Keratinocyte (primary cell): ENCODE measurements around the gene HOPX.

Experiments used
- EZH2 ChIP-seq: IDR thresholded peaks from one replicate; pipeline ENCODE4 v1.6.1; 2012; ENCODE audit warnings: inconsistent platforms, mild to moderate bottlenecking, low read length, moderate library complexity
- TF ChIP-seq, protein P1 (sequence below), 3 experiments: IDR thresholded peaks in 1 of 3; conservative IDR thresholded peaks in 1 of 3; optimal IDR thresholded peaks in 1 of 3; 2 replicates in 2 of 3; 3 replicates in 1 of 3; pipeline versions ENCODE3 to v1.5.1; 2011; ENCODE audit warnings: low read length in 3 of 3, mild to moderate bottlenecking in 3 of 3, moderate library complexity in 2 of 3, control low read depth in 1 of 3, inconsistent platforms in 1 of 3; ENCODE audit not compliant: insufficient read depth in 2 of 3; ENCODE audit errors: extremely low read depth in 1 of 3

DNA sequence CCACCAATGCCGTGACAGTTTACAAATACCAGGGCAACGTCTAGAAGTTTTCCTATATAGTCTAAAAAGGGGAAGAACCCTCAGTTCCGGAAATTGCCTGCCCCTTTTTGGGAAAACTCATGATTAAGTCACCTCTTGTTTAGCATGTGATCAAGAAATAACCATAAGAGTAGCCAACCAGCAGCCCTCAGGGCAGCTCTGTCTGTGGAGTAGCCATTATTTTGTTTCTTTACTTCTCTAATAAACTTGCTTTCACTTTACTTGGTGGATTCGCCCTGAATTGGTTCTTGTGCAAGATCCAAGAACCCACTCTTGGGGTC lies 20.0 kb upstream of the HOPX start:
- TF ChIP-seq, protein P1, sequence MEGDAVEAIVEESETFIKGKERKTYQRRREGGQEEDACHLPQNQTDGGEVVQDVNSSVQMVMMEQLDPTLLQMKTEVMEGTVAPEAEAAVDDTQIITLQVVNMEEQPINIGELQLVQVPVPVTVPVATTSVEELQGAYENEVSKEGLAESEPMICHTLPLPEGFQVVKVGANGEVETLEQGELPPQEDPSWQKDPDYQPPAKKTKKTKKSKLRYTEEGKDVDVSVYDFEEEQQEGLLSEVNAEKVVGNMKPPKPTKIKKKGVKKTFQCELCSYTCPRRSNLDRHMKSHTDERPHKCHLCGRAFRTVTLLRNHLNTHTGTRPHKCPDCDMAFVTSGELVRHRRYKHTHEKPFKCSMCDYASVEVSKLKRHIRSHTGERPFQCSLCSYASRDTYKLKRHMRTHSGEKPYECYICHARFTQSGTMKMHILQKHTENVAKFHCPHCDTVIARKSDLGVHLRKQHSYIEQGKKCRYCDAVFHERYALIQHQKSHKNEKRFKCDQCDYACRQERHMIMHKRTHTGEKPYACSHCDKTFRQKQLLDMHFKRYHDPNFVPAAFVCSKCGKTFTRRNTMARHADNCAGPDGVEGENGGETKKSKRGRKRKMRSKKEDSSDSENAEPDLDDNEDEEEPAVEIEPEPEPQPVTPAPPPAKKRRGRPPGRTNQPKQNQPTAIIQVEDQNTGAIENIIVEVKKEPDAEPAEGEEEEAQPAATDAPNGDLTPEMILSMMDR (optimal IDR thresholded peaks at IDR 0.05 in 1 of 3, IDR thresholded peaks at IDR 0.05 in 1 of 3, conservative IDR thresholded peaks at IDR 0.05 in 1 of 3; ENCODE audit: extremely low read depth in 1 of 3, insufficient read depth in 2 of 3, low read length in 3 of 3): no peak
- TF ChIP-seq EZH2: no peak
